Thymus (tissue), 11 donors: ENCODE data around the gene NMNAT3. TPM values are rescaled to one million over a fixed set of nuclear protein-coding genes. Genes with fewer than 3 reads are reported as not detected.
"Not testable (repeated sequence)": the region's sequence is repeated elsewhere in the genome, so short reads cannot be mapped to it uniquely, and the experiment has no call there.

Experiments used
- DNase-seq, 9 donors: peaks; one replicate each; pipeline ENCODE4 v3.0.0-alpha.2; 2013; ENCODE audit warnings: low spot score in 9 of 9, low read depth in 6 of 9, missing footprints in 1 of 9
- H3K27ac ChIP-seq, 2 donors: one replicate each; pipeline ENCODE4 v1.5.1; 2013; ENCODE audit warnings: control low read depth in 1 of 2, low read depth in 1 of 2, low read length in 1 of 2, mild to moderate bottlenecking in 1 of 2, moderate library complexity in 1 of 2
- H3K27me3 ChIP-seq, 2 donors: one replicate each; pipeline ENCODE4 v1.5.1; 2013; ENCODE audit warnings: low read length in 1 of 2; ENCODE audit not compliant: control insufficient read depth in 2 of 2, insufficient read depth in 1 of 2
- H3K36me3 ChIP-seq, 2 donors: one replicate each; pipeline ENCODE4 v1.5.1; 2013; ENCODE audit warnings: low read length in 1 of 2, mild to moderate bottlenecking in 1 of 2, moderate library complexity in 1 of 2; ENCODE audit not compliant: control insufficient read depth in 2 of 2, insufficient read depth in 2 of 2
- H3K4me1 ChIP-seq, 2 donors: one replicate each; pipeline ENCODE4 v1.5.1; 2013; ENCODE audit warnings: low read length in 2 of 2; ENCODE audit not compliant: control insufficient read depth in 2 of 2, insufficient read depth in 2 of 2
- H3K4me3 ChIP-seq, 2 donors: one replicate each; pipeline ENCODE4 v1.5.1; 2013; ENCODE audit warnings: low read length in 2 of 2, control low read depth in 1 of 2, mild to moderate bottlenecking in 1 of 2
- H3K9me3 ChIP-seq, 2 donors: one replicate each; pipeline ENCODE4 v1.5.1; 2013; ENCODE audit warnings: low read length in 1 of 2, mild to moderate bottlenecking in 1 of 2; ENCODE audit not compliant: control insufficient read depth in 2 of 2, insufficient read depth in 1 of 2
- WGBS: extraction: QIAGEN DNeasy Blood & Tissue Kit; methylation state at CpG from one replicate; pipeline ENCODE4 v1.1.7; 2013; 5-methylcytosine and 5-hydroxymethylcytosine counted together
- polyA plus RNA-seq: library from polyadenylated mRNA; stranded (reverse); fragments of 200-250 nt; gene quantifications from one replicate; pipeline ENCODE4 v1.2.3, GENCODE V29; 2013
- total RNA-seq: library from RNA; stranded (reverse); fragments of 120-200 nt; gene quantifications from one replicate; pipeline ENCODE4 v1.2.4, GENCODE V29; 2013
- donor health status: healthy.

NMNAT3 gene
- total and polyA plus RNA-seq, 2 donors = 4.7 to 5.2 TPM

- 95% methylated on average over 4 of the region's 4 CpGs for WGBS
- H3K9me3 ChIP-seq = no peaks in the 10 kb centered on the region
- no peaks in the 10 kb centered on the region for H3K4me1 ChIP-seq
- H3K4me3 ChIP-seq = no peak overlapping the region
- no peak overlapping the region for H3K27ac ChIP-seq
- no peak for DNase-seq
- H3K36me3 ChIP-seq = no peaks in the 10 kb centered on the region
- no peaks in the 10 kb centered on the region for H3K27me3 ChIP-seq
Observed at GRCh38 chr3:139588450-139588849, 89.3 kb downstream of the NMNAT3 start.

- H3K9me3 ChIP-seq = no peaks in the 10 kb centered on the region
- no peaks in the 10 kb centered on the region for H3K27me3 ChIP-seq
- DNase-seq = no peak
- H3K27ac ChIP-seq = no peak overlapping the region
- no peak overlapping the region for H3K4me3 ChIP-seq
- H3K4me1 ChIP-seq = no peaks in the 10 kb centered on the region
- H3K36me3 ChIP-seq = no peaks in the 10 kb centered on the region
Observed at GRCh38 chr3:139587797-139588196, 90.0 kb downstream of the NMNAT3 start.

- 65% methylated on average over 1 of the region's 1 CpG for WGBS
- DNase-seq = no peak
- Histone ChIP-seq H3K4me1 (no peaks in the 10 kb centered on the region), H3K9me3 (no peaks in the 10 kb centered on the region), H3K27me3 (no peaks in the 10 kb centered on the region), H3K27ac (no peak overlapping the region), H3K36me3 (no peaks in the 10 kb centered on the region), H3K4me3 (no peak overlapping the region)
Observed at GRCh38 chr3:139586420-139587017, 91.3 kb downstream of the NMNAT3 start.

- Histone ChIP-seq H3K36me3 (no peaks in the 10 kb centered on the region), H3K27ac (no peak overlapping the region), H3K27me3 (no peaks in the 10 kb centered on the region), H3K4me3 (no peak overlapping the region), H3K9me3 (no peaks in the 10 kb centered on the region), H3K4me1 (no peaks in the 10 kb centered on the region)
- DNase-seq = no peak
- WGBS = 93% methylated on average over 4 of the region's 4 CpGs
Observed at GRCh38 chr3:139585820-139586219, 92.0 kb downstream of the NMNAT3 start.

GRCh38 chr3:139583651-139584050 lies 94.1 kb downstream of the NMNAT3 start:
- 98% methylated on average over 12 of the region's 12 CpGs for WGBS

GRCh38 chr3:139578783-139579182 lies 99.0 kb downstream of the NMNAT3 start:
- DNase-seq = no peak
- H3K27me3 ChIP-seq = no peaks in the 10 kb centered on the region
- WGBS = 98% methylated on average over 7 of the region's 7 CpGs
- no peak overlapping the region for H3K4me3 ChIP-seq
- H3K9me3 ChIP-seq = no peaks in the 10 kb centered on the region
- H3K4me1 ChIP-seq = no peaks in the 10 kb centered on the region
- no peak overlapping the region for H3K27ac ChIP-seq
- H3K36me3 ChIP-seq = no peaks in the 10 kb centered on the region

More at GRCh38 chr3:139583651-139584050, 94.1 kb downstream of the NMNAT3 start:
- not testable (repeated sequence) for H3K27ac ChIP-seq, DNase-seq, H3K4me3 ChIP-seq, H3K36me3 ChIP-seq, H3K9me3 ChIP-seq, H3K4me1 ChIP-seq, H3K27me3 ChIP-seq

GRCh38 chr3:139577909-139578308 lies 99.9 kb downstream of the NMNAT3 start:
- Histone ChIP-seq H3K27me3 (no peaks in the 10 kb centered on the region), H3K4me1 (no peaks in the 10 kb centered on the region), H3K4me3 (no peak overlapping the region), H3K27ac (no peak overlapping the region), H3K9me3 (no peaks in the 10 kb centered on the region), H3K36me3 (no peaks in the 10 kb centered on the region)
- DNase-seq = no peak

GRCh38 chr3:139577346-139577745 lies 100.4 kb downstream of the NMNAT3 start:
- no peak overlapping the region for H3K27ac ChIP-seq
- no peak for DNase-seq
- no peak overlapping the region for H3K4me3 ChIP-seq
- H3K36me3 ChIP-seq = no peaks in the 10 kb centered on the region
- 95% methylated on average over 2 of the region's 2 CpGs for WGBS
- no peaks in the 10 kb centered on the region for H3K4me1 ChIP-seq
- H3K9me3 ChIP-seq = no peaks in the 10 kb centered on the region
- no peaks in the 10 kb centered on the region for H3K27me3 ChIP-seq

- H3K4me3 ChIP-seq = no peak overlapping the region
- 56% methylated on average over 1 of the region's 1 CpG for WGBS
- H3K4me1 ChIP-seq = no peaks in the 10 kb centered on the region
- H3K36me3 ChIP-seq = no peaks in the 10 kb centered on the region
- H3K27ac ChIP-seq = no peak overlapping the region
- no peak for DNase-seq
- H3K27me3 ChIP-seq = no peaks in the 10 kb centered on the region
- H3K9me3 ChIP-seq = no peaks in the 10 kb centered on the region
Observed at GRCh38 chr3:139574026-139574947, 103.5 kb downstream of the NMNAT3 start.
